A549 (cell line): ENCODE results near the gene ACER3. TPM values are rescaled to one million over a fixed set of nuclear protein-coding genes. Genes with fewer than 3 reads are reported as not detected.

ENCODE experiments used
- ATAC-seq, 2 experiments: fragments of 200-7000 bp in 1 of 2; fragments of >200 bp in 1 of 2; cut with Nextera tagmentation in 1 of 2; cut with Tn5 transposase in 1 of 2; 3 replicates each; pipeline versions ENCODE4 v1.8.0 to v1.9.1; 2018 to 2020; ENCODE audit warnings: mild to moderate bottlenecking in 1 of 2, moderate library complexity in 1 of 2
- CTCF ChIA-PET: fragments of 300-600 bp; sonication (Branson Sonifier 250); formaldehyde crosslinking; extraction: SDS; loops from one replicate; lab custom pipeline; 2021; ENCODE audit warnings: antibody characterized with exemption, inconsistent platforms; lab: Yijun Ruan, JAX
- POLR2A ChIA-PET: fragments of 350-600 bp; formaldehyde crosslinking; extraction: SDS; loops from one replicate; lab custom pipeline; 2021; ENCODE audit warnings: antibody characterized with exemption, inconsistent platforms; lab: Yijun Ruan, JAX
- DNase-seq, 2 experiments: peaks; one replicate each; pipeline versions ENCODE4 v3.0.0 to v3.0.0-alpha.2; 2011 to 2016; ENCODE audit warnings: low read depth in 1 of 2, low spot score in 1 of 2
- FAIRE-seq: peaks from 2 replicates; lab custom pipeline; 2011; peaks lifted over from hg19 to GRCh38; lab: Jason Lieb, UNC
- H3K27ac ChIP-seq, 2 experiments: fragments of >200 bp; sonication (Bioruptor Twin); formaldehyde crosslinking; 3 replicates each; pipeline ENCODE4 v1.5.1; 2016 to 2017
- H3K4me1 ChIP-seq: fragments of >200 bp; sonication (Bioruptor Twin); formaldehyde crosslinking; 3 replicates; pipeline ENCODE4 v1.6.1; 2016
- H3K4me2 ChIP-seq: fragments of >200 bp; sonication (Bioruptor Twin); formaldehyde crosslinking; 3 replicates; pipeline ENCODE4 v1.6.1; 2016
- H3K4me3 ChIP-seq: fragments of >200 bp; sonication (Bioruptor Twin); formaldehyde crosslinking; 3 replicates; pipeline ENCODE4 v1.5.1; 2016
- H3K9me3 ChIP-seq: fragments of >200 bp; sonication (Bioruptor Twin); formaldehyde crosslinking; 3 replicates; pipeline ENCODE4 v1.6.1; 2016
- BHLHE40 ChIP-seq: IDR thresholded peaks from 2 replicates; pipeline ENCODE4 v1.6.1; 2012; ENCODE audit warnings: low read depth, low read length, inconsistent platforms
- CBX8 ChIP-seq: fragments of 200-600 bp; sonication (generic); IDR thresholded peaks from 2 replicates; pipeline ENCODE4 v1.6.1; 2016
- CHD4 ChIP-seq: fragments of 200-600 bp; sonication (generic); IDR thresholded peaks from 2 replicates; pipeline ENCODE4 v1.6.1; 2016; ENCODE audit warnings: antibody characterized with exemption, mild to moderate bottlenecking, borderline replicate concordance
- EHF ChIP-seq: fragments of 250-450 bp; sonication (Bioruptor Pico); IDR thresholded peaks from 2 replicates; pipeline ENCODE4 v1.5.0; 2020; ENCODE audit warnings: mild to moderate bottlenecking
- EHMT2 ChIP-seq: fragments of 200-600 bp; sonication (generic); IDR thresholded peaks from 2 replicates; pipeline ENCODE4 v1.6.1; 2016; ENCODE audit warnings: antibody characterized with exemption, low read depth, mild to moderate bottlenecking, moderate library complexity
- ESRRA ChIP-seq: fragments of 150-350 bp; IDR thresholded peaks from 2 replicates; pipeline ENCODE4 v1.6.1; 2014; ENCODE audit warnings: mild to moderate bottlenecking, low read length, borderline replicate concordance
- FOXS1 ChIP-seq: fragments of 250-450 bp; sonication (Bioruptor Pico); IDR thresholded peaks from 2 replicates; pipeline ENCODE4 v1.5.0; 2020; ENCODE audit warnings: mild to moderate bottlenecking, moderate library complexity
- GATA3 ChIP-seq: IDR thresholded peaks from 2 replicates; pipeline ENCODE4 v1.6.1; 2012; ENCODE audit warnings: borderline replicate concordance
- HDAC2 ChIP-seq: fragments of 200-600 bp; sonication (generic); IDR thresholded peaks from 2 replicates; pipeline ENCODE4 v1.6.1; 2016
- HES2 ChIP-seq: fragments of >200 bp; sonication (Bioruptor Twin); formaldehyde crosslinking; IDR thresholded peaks from 2 replicates; pipeline ENCODE4 v1.6.1; 2016
- HMGXB4 ChIP-seq: fragments of 250-450 bp; sonication (Bioruptor Pico); IDR thresholded peaks from 2 replicates; pipeline ENCODE4 v1.5.0; 2021; ENCODE audit warnings: mild to moderate bottlenecking, moderate library complexity, borderline replicate concordance
- HOXA7 ChIP-seq: fragments of 250-450 bp; sonication (Bioruptor Pico); IDR thresholded peaks from 2 replicates; pipeline ENCODE4 v1.5.0; 2020; ENCODE audit warnings: mild to moderate bottlenecking, moderate library complexity
- HOXB13 ChIP-seq: fragments of 250-450 bp; sonication (Bioruptor Pico); IDR thresholded peaks from 2 replicates; pipeline ENCODE4 v1.5.0; 2020; ENCODE audit warnings: low read depth, mild to moderate bottlenecking, moderate library complexity
- HOXB5 ChIP-seq: fragments of 250-450 bp; sonication (Bioruptor Pico); IDR thresholded peaks from 2 replicates; pipeline ENCODE4 v1.5.0; 2020; ENCODE audit warnings: mild to moderate bottlenecking, moderate library complexity
- JUN ChIP-seq, 2 experiments: fragments of >200 bp; sonication (Bioruptor Twin); formaldehyde crosslinking; IDR thresholded peaks; 2 replicates in 1 of 2; 3 replicates in 1 of 2; pipeline ENCODE4 v1.6.1; 2016 to 2017
- JUNB ChIP-seq: fragments of >200 bp; sonication (Bioruptor Twin); formaldehyde crosslinking; IDR thresholded peaks from 2 replicates; pipeline ENCODE4 v1.6.1; 2016
- KDM5A ChIP-seq: fragments of 200-600 bp; sonication (generic); IDR thresholded peaks from 2 replicates; pipeline ENCODE4 v1.6.1; 2016; ENCODE audit warnings: antibody characterized with exemption, mild to moderate bottlenecking
- POLR2AphosphoS2 ChIP-seq: conservative IDR thresholded peaks from 2 replicates; pipeline ENCODE4 v1.6.1; 2012; ENCODE audit warnings: low read length, improper control_type of control experiment, inconsistent platforms
- RAD21 ChIP-seq, 2 experiments: fragments of >200 bp in 1 of 2; sonication (Bioruptor Twin) in 1 of 2; formaldehyde crosslinking in 1 of 2; IDR thresholded peaks in 1 of 2; conservative IDR thresholded peaks in 1 of 2; 2 replicates in 1 of 2; 3 replicates in 1 of 2; pipeline ENCODE4 v1.6.1; 2012 to 2018; ENCODE audit warnings: inconsistent platforms in 1 of 2
- RARB ChIP-seq: fragments of 250-450 bp; sonication (Bioruptor Pico); IDR thresholded peaks from 2 replicates; pipeline ENCODE4 v1.8.0; 2021; ENCODE audit warnings: mild to moderate bottlenecking, moderate library complexity
- REST ChIP-seq: fragments of 200-600 bp; sonication (generic); IDR thresholded peaks from 2 replicates; pipeline ENCODE4 v1.6.1; 2016; ENCODE audit warnings: antibody characterized with exemption, mild to moderate bottlenecking, moderate library complexity
- SREBF2 ChIP-seq: fragments of 450-650 bp; IDR thresholded peaks from 2 replicates; pipeline ENCODE4 v1.6.1; 2014; ENCODE audit warnings: mild to moderate bottlenecking, moderate library complexity
- ZC3H11A ChIP-seq: fragments of 450-650 bp; IDR thresholded peaks from 2 replicates; pipeline ENCODE4 v1.6.1; 2014; ENCODE audit warnings: antibody characterized with exemption, mild to moderate bottlenecking
- ZNF302 ChIP-seq: fragments of 250-450 bp; sonication (Bioruptor Pico); IDR thresholded peaks from 2 replicates; pipeline ENCODE4 v1.9.0; 2021; ENCODE audit warnings: inconsistent platforms, mild to moderate bottlenecking, moderate library complexity
- WGBS: methylation state at CpG from one replicate; pipeline ENCODE4 v1.1.6; 2017; ENCODE audit errors: missing lambda C conversion rate; 5-methylcytosine and 5-hydroxymethylcytosine counted together
- polyA plus RNA-seq, 4 experiments: library from polyadenylated mRNA; depleted of rRNA in 3 of 4; stranded (reverse); fragments of >200 nt; fragmentation: RNase III in 1 of 4; extraction: RNeasy Plus Mini Kit Qiagen cat#74134 plus additional on column Dnase treatment in 1 of 4; gene quantifications; 2 replicates in 3 of 4; 3 replicates in 1 of 4; pipeline ENCODE4 v1.2.3, GENCODE V29; 2011 to 2017
- TF ChIP-seq, protein P1 (sequence below): fragments of >200 bp; sonication (Bioruptor Twin); formaldehyde crosslinking; IDR thresholded peaks from 3 replicates; pipeline ENCODE4 v1.5.1; 2016
- TF ChIP-seq, protein P2 (sequence below): fragments of >200 bp; sonication (Bioruptor Twin); formaldehyde crosslinking; IDR thresholded peaks from 3 replicates; pipeline ENCODE4 v1.6.1; 2016

Gene ACER3
- polyA plus RNA-seq, 2 of the 4 experiments (the other 2 are of a cell fraction): 16.0 to 46.6 TPM

DNA sequence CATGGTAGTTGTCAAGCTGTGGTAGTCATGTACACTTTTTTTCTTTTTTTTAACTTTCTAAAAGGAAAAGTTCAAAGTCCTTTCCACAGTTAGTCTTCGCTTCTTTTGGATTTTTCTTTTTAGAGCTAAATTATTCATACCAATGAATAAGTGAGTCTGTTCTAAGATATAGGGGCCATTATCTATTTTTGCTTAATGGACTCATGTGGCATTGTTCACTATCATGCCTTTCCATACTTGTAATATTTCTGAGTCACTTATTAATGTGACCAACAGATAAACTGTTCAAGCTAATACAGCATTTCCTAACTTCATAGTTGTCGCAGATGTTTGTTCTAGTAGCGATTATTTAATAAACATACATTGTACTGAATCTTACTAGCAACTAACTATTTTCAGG lies 165.5 kb downstream of the ACER3 start:
- TF ChIP-seq ESRRA (no peak), REST (no peak), GATA3 (no peak), JUNB (no peak), SREBF2 (no peak), CBX8 (no peak), EHF (CRISPR knock-in tag) (no peak), JUN (IDR thresholded peaks at IDR 0.05) (no peak), EHMT2 (no peak), KDM5A (no peak), RARB (CRISPR knock-in tag) (no peak), RAD21 (conservative IDR thresholded peaks at IDR 0.05 in 1 of 2, IDR thresholded peaks at IDR 0.05 in 1 of 2) (no peak), ZNF302 (CRISPR knock-in tag) (no peak), FOXS1 (CRISPR knock-in tag) (no peak), HMGXB4 (no peak)
- TF ChIP-seq, protein P1, sequence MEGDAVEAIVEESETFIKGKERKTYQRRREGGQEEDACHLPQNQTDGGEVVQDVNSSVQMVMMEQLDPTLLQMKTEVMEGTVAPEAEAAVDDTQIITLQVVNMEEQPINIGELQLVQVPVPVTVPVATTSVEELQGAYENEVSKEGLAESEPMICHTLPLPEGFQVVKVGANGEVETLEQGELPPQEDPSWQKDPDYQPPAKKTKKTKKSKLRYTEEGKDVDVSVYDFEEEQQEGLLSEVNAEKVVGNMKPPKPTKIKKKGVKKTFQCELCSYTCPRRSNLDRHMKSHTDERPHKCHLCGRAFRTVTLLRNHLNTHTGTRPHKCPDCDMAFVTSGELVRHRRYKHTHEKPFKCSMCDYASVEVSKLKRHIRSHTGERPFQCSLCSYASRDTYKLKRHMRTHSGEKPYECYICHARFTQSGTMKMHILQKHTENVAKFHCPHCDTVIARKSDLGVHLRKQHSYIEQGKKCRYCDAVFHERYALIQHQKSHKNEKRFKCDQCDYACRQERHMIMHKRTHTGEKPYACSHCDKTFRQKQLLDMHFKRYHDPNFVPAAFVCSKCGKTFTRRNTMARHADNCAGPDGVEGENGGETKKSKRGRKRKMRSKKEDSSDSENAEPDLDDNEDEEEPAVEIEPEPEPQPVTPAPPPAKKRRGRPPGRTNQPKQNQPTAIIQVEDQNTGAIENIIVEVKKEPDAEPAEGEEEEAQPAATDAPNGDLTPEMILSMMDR: no peak
- peaks cover 30% of the 10 kb centered on the region for H3K4me1 ChIP-seq
- peak overlapping the region; percentile 11; the same call in 1 of the 3 replicates for H3K4me2 ChIP-seq
- no peak overlapping the region for H3K27ac ChIP-seq
- CTCF ChIA-PET: interaction anchor here (1.4 to 2.8 kb wide), 3 partner anchors 19 to 107 kb away, joined by 3 to 10 read pairs (median 6); no protein-coding TSS in a partner anchor
- H3K9me3 ChIP-seq: no peaks in the 10 kb centered on the region
- no peak overlapping the region for H3K4me3 ChIP-seq
- ATAC-seq (no peak), DNase-seq (no peak), FAIRE-seq (no peak)
- whole genome bisulfite sequencing: 59% methylated on average over 3 of the region's 3 CpGs
- POLR2A ChIA-PET: no interaction called here

- POLR2A ChIA-PET: no interaction called here
- peak in 1 of 2 experiments; percentile 16; a peak in 2 of 6 replicates for ATAC-seq
- H3K4me3 ChIP-seq: no peak overlapping the region
- H3K27ac ChIP-seq: 0 out of 6 replicates have a peak overlapping the region, but pooled peaks of 1 of the 2 experiments have one; percentile 27
- no peak for FAIRE-seq
- peaks cover 25% of the 10 kb centered on the region for H3K4me1 ChIP-seq
- no peaks in the 10 kb centered on the region for H3K9me3 ChIP-seq
- no peak overlapping the region; the same call in 2 of the 3 replicates for H3K4me2 ChIP-seq
- WGBS: 77% methylated on average over 2 of the region's 2 CpGs
- no peak for DNase-seq
- CTCF ChIA-PET: interaction anchor here (0.7 to 2.8 kb wide), 6 partner anchors 14 to 107 kb away, joined by 3 to 10 read pairs (median 5); no protein-coding TSS in a partner anchor
- TF ChIP-seq POLR2AphosphoS2 (no peak), CHD4 (no peak), HDAC2 (no peak), BHLHE40 (no peak), ZC3H11A (no peak), EHF (CRISPR knock-in tag) (no peak), HOXB13 (CRISPR knock-in tag) (no peak), HOXB5 (CRISPR knock-in tag) (no peak), REST (no peak), HES2 (no peak), HOXA7 (no peak)
- TF ChIP-seq, protein P2, sequence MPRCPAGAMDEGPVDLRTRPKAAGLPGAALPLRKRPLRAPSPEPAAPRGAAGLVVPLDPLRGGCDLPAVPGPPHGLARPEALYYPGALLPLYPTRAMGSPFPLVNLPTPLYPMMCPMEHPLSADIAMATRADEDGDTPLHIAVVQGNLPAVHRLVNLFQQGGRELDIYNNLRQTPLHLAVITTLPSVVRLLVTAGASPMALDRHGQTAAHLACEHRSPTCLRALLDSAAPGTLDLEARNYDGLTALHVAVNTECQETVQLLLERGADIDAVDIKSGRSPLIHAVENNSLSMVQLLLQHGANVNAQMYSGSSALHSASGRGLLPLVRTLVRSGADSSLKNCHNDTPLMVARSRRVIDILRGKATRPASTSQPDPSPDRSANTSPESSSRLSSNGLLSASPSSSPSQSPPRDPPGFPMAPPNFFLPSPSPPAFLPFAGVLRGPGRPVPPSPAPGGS: no peak
Measured at GRCh38 chr11:77026743-77027142, 166.0 kb downstream of the ACER3 start.
